HG03442 (cell line): ENCODE measurements around the gene FOXP2.
A peak's percentile ranks its signal among the peaks of the same experiment; 100 is the strongest.
"Not testable (repeated sequence)": the region's sequence is repeated elsewhere in the genome, so short reads cannot be mapped to it uniquely, and the experiment has no call there.

Experiments
- ATAC-seq: cut with Tn5 transposase; IDR thresholded peaks from one replicate; pipeline ENCODE4 v1.9.1; 2021; ENCODE audit warnings: mild to moderate bottlenecking, moderate library complexity; ENCODE audit not compliant: unreplicated experiment

Gene FOXP2

DNA sequence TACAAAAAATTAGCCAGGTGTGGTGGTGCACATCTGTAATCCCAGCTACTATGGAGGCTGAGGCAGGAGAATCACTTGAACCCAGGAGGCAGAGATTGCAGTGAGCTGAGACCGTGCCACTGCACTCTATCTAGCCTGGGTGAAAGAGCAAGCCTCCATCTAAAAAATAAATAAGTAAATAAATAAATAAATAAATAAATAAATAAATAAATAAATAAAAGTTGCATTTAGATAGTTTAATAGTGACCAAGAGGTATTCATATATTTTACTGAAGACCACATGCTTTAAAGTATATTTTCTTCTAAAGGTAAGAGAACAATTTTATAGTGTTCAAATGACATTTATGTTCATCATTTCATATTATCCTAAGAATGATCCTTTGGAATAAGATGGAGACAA, 82.9 kb downstream of the FOXP2 start:
- not testable (repeated sequence) for ATAC-seq

DNA sequence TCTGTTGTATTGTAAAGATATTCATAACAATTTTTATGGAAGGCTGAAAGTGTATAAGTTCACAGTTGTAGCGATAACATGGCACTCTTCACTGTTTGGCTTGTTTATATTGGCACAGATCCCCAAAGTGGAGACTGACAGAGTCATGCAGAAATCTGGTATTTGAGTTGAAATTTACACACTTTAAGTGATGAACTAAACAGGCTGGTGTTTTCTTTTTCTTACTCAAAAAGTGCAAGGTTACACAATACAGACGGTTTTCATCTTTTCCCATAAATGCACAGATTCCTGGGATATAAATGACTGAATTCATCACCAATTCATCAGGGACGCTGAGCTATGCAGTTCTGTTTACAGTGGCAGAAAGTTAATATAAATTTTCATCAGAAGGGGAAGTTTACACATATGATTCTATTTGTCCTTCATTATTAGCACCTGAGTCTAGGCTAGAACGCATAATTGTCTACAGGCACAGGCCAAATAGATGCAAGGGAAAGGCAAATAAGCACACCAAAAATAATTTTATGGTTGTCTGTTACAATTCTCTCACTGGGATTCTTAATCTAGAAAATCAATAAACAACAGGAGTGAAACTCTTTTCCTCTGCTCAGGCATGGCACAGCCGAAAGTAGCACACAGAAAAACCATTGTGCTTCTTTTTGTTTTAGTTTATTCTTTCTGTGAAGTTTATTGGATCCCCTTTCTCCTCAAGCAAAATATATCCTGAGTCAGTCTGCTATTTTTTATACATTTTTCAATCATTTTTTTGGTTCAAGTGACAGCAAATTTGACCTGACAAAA, 88.0 kb downstream of the FOXP2 start:
- ATAC-seq = no peak

DNA sequence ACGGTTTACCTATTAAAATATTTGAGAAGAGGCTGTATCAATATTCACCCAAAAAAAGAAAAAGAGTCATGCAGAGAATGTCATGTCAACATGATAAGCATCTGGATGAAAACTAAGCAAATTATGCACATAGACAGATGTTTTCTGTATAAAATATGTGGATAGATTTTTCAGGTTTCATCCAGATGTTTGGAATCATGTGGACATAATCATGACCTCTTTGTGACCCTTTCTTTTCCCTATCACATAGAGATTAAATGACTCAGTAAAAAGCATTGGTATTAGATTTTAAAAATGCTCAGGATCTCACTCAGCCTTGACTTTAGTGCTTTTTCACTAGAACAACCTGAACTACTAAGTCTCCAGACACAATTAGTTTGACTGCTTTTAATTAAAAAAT, 90.0 kb downstream of the FOXP2 start:
- ATAC-seq = no peak

DNA sequence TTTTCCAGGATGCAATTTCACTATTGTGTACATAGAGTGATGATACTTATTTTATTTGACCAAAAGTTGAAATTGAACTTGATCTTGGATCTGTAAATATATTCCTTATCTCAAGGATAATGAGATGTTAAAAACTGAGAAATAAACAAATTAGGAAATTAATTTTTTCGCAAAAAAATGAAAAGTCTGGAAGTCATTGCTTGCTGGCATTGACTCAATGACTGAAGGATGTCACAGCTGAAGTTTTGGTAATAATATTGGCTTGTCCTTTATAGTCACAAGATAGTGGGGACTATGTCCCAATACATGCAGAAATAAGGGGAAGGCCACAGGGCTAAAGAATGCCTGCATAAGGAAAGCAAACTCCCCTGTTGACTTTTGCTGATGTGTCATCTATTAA, 92.8 kb downstream of the FOXP2 start:
- ATAC-seq = no peak

DNA sequence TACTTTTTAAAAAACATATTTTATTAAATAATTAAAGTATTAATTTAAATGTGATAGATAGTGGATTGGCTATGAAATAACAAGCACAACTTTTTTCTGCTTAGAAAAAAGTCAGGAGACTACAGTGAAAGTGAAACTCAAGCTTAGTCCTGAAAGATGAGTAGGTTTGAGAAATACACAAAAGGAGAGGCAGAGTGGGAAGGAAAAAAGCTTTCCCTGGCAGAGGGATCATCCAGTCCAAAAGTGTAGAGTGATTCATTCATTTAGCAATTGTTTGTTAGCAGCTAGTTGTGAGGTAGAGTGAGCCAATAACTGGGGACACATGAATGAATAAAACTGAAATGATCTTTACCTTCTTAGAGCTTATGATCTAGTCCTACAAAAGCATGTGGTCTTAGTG, 93.5 kb downstream of the FOXP2 start:
- no peak for ATAC-seq

DNA sequence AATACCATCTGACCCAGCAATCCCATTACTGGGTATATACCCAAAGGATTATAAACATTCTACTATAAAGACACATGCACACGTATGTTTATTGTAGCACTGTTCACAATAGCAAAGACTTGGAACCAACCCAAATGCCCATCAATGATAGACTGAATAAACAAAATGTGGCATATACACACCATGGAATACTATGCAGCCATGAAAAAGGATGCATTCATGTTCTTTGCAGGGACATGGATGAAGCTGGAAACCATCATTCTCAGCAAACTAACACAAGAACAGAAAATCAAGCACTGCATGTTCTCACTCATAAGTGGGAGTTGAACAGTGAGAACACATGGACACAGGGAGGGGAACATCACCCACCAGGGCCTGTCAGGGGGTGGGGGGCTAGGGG, 96.2 kb downstream of the FOXP2 start:
- not testable (repeated sequence) for ATAC-seq

DNA sequence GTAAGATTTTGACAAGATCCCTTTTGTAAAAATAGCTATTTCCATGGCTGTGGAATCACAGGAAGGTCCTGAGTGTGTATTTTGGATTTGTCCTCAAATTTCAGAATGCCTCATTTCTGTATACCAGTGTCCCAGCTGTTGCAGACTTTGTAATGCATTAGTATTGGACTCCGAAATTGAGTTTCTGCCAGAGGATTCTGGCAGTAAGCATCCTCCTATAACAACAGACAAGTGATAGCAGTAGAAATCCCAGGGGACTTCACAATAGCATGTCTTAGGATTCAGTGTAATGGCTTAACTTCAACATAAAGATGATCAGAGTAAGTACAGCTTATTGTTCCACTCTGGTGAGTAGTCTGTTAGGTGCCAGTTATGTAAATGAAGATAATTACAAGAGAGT, 104.6 kb downstream of the FOXP2 start:
- no peak for ATAC-seq

DNA sequence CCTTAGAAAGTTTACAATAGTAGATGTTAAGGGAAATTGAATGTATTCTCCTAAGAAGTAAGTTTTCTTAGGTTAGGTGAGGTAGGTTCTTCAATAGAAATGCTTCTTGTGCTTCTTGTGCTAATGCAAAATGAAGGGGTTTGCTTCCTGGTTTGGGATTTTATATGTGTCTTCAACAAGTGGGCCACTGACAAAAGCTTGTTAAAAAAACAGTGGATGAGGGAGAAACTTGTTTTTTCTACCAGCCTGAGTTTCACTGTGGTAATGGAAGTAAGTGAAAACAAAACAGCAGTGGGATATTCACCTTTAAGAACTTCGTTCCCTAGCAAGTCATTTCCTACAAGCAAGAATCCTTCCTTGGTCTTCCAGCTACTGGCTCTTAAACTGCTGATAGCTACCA, 107.5 kb downstream of the FOXP2 start:
- ATAC-seq = no peak

DNA sequence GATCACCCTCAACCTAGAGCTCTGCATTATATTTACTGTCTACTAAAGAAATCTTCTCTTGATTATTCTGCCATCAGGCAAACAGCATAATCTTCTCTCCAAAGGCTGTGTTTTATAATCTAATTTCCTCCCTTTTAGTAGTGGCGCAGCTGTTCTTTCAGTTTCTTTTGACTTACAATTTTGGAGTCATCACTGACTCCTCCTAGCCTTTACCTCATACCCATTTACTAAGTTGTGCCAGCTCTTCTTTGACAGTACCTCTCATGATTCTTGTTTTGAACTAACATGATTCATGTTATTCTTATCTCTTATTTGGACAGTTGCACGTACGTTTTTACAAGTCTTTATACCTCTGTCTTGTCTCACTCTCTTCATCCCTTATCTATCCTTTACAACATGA, 113.0 kb downstream of the FOXP2 start:
- no peak for ATAC-seq

DNA sequence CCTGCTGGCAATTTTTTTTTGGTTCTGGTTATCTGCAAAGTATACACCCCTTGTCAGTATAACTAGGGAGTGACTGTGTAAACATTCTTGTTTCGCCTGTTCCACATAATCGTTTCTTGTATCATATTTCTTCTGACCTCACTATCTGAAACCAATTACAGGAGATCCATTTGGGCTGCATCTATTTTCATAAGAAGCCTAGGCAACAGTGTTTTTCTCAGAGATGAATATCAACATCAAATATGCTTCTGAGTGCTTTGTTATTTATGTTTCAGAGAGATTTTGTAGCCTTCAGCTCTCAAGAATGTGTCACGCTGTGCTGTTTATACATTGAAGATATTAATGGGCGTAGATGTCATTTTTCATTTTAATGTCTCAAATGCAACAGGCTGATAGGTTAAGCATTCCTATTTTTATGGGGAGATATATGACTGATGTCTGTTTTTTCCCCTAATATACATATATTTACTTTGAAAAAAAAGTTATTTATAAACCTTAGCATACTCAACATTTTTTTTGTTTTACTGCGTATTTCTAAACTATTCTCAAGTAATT, 115.5 kb downstream of the FOXP2 start:
- ATAC-seq = no peak

DNA sequence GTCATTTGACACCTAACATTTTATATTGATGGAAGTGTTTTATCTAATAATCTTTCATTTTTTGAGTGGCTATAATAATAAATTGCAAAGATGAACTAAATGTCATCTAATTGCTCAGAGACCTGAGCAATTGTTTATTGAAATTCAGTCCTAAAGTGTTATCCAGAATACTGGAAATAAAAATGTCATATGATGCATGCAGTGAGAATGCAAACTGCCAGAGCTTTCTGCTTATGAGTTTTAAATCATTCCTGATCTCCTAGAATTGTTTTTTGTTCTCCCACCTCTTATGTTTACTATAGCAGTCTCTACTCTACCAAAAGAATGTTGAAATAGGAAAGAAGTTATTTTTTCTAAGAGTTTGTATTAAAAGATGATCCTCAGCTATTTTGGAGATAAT, 116.7 kb downstream of the FOXP2 start:
- ATAC-seq = no peak

DNA sequence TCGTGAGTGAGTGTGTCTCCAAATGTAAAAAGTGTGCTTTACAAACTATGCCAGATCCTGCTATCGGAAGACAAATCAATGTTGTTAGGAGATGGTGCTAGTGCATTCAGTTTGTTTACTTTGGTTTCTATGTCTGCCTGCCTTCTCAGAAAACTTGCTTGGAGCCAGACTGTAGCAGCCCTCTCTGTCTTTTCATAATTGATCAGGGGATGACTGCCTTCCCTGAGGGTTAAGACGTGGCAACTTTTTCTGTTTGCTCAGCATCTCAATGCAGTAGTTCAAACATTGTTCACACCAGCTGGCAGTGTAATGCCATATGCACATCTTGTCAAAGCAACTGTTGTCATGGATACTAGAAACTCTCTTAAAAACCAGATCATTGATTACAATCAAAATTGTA, 118.5 kb downstream of the FOXP2 start:
- ATAC-seq = no peak

DNA sequence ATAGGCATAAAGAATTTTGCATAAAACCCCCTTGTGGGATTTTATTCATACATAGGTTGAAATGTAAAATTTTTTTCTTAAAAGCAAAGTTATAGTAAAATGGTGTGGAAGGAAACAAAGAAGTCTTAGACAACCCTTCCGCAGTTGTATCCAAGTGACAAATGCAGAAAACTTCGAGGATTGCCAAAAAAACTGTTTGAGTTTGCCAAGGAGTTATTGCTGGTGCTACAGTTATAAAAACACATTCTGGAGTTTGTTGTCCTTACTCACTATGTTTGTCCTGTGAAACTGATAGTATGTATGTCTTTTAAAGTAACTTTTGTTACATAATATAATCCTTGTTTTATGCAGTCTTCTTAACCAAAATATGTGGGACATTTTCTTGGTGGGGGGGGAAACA, 120.3 kb downstream of the FOXP2 start:
- no peak for ATAC-seq

DNA sequence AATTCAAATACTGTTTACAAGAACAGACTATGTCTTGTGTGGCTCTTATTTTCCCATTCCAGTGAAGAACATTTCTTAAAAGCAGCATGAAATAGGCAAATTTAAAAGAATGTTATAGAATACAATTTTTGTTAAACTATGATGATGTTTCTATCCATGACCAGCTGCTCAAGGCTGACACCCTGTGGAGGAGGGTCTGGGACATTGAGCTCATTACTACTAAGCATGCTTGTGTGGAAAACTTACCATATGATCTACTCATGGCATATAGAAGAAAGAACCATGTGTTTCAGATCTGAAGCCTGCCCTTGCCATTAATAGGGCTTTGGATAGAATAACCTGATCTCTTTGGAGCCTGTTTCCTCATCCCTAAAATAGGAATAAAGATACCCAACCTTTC, 125.0 kb downstream of the FOXP2 start:
- no peak for ATAC-seq

DNA sequence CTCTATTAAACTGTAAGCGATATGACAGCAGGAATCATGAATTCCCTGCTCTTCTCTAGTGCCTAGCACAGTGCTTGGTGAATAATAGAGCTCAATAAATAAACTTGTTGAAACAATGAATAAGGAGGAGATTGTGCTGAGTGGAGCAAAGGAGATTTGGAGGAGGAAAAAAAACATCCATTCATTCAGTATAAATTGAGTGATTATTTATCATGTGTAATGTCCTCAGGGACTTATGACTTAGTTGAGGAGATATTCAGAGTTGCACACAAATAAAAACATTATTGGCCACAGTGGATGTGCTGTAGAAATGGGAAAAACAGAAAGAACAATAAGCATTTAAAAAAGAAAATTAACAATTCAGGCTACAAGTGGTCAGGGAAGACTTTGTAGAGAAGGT, 125.7 kb downstream of the FOXP2 start:
- ATAC-seq = no peak

DNA sequence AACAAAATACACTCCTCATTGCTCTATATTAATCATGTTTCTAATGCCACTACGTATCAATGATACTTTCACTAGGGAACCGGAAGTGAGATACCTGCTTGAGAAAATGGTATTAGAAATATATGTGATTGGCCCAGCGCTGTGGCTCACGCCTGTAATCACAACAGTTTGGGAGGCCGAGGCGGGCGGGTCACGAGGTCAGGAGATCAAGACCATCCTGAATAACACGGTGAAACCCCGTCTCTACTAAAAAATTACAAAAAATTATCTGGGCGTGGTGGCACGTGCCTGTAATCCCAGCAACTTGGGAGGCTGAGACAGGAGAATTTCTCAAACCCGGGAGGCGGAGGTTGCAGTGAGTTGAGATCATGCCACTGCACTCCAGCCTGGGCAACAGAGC, 132.7 kb downstream of the FOXP2 start:
- not testable (repeated sequence) for ATAC-seq

DNA sequence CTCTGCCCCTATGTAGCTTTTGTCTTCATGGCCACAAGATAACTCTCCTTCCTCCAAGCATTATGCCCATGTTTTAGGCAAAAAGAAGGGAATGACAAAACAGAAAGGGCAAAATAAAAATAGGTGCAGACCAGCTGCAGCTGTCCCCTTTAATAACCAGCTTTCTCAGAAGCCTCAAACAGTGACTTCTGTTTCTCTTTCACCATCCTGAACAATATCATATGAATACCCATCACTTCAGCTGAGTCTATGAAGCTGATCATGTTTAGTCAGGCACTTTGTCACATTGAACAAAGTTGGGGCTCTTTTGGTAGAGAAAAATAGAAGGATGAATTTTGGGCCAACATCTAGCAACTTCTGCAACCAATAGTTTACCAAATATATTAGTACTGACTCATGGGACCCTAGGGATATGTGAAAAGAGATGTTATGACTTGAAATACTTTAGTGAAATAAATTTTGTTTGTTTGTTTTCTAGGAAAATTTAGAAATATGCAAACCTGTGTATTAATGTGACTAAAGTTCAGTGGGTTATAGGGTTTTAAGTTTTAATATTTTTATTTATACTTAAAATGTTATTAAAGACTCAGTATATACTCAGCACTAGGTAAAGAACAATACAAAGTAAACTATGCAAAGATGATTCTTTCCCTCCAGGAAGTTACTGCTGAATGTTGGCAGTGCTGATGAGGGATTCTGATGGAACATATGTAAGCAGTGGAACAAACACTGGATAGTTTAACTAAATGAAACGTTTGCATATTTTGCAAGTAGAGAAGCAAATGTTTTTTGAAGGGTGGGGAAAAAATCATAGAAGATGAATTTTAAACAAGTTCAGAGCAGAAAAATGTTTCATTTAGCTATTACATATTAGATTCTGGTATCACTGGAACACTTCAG, 133.7 kb downstream of the FOXP2 start:
- no peak for ATAC-seq

DNA sequence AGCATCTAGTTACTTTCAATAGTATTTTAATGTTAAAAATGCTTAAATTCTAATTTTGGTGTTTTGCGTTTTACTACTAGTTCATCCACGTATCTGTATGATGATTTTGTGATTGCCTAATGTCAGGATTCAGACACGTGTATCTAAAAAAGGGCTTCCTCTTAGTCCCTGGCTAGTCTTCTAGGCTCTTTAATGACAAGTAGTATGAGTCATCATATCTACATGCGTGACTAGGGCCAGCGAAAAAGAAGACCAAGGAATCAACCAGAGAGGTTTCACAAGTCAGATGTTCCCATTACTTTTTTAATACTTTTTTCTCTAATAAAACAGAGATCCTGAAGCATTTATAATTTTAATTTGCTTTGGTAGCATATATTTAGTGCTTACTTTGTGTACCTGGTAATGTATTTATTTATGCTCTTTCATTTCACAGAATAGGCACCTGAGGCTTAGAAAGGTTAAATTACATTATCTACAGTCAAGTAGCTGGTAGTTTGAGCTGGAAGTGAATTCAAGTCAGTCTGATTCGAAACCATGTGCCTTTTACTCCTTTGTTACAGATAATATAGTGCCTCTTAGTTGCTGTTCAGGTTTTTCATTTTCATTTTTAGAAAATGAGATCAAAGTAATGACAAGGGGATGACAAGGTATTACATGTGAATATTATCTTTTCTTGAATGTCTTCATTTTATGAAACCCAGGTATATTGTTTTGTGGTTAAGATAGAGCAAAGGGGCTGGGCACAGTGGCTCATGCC, 140.3 kb downstream of the FOXP2 start:
- ATAC-seq = peak; percentile 86

DNA sequence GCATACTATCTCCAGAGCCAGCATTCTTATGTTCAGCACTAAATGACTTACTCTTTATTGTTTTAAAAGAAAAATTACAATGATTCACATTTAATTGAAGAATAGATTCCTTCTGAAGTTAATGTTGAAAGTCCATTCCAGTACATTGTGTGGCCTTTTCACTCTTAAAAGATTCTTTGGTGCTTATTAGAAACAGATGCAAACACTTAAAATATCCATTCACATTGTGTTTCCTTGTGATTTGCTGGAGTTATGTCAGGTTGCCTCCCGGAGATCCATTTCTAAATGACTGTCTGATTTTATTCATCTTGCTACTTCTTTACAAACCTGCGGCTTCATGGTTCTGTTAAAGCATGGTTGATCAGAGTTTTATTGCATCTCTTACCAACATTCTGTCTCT, 152.8 kb downstream of the FOXP2 start:
- no peak for ATAC-seq

DNA sequence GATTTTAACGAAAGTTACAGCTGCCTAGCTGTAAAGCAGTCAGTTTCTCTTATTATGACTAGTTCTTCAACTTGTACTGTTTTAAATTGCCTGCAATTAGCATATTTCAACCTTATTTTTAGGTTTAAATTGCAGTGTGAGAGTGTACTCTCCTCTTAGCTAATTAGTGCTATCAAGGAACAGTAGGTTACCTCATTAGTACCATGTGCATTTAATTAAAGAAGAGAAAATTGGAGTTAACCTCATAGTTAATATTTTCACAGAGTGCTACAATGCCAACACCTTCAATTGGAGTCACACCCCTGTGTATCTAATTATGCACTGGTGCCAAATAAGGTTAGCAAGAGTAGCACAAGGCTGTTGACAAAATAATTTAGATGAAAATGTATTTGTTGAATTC, 154.6 kb downstream of the FOXP2 start:
- no peak for ATAC-seq

DNA sequence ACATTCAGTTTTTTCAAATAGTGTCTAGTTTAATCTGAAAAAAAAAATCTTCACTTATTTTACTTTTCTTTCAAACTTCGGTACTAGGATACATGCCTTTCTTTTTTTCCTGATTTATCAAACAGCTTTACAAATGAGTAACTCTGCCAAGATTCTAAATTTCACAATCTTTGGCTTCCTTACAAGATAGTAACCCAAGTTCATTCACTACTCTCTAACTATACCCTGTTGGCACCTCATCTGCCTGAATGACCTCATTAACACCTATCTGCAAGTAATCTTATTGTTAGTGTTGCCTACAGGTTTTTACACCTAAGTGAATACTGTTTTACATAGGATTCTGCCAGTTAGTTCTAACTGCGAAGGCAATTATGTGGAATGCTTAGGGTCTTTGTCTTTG, 159.8 kb downstream of the FOXP2 start:
- no peak for ATAC-seq
